OCI-LY1 (cell line): ENCODE measurements around the gene NAT16.

Source experiments
- CTCF ChIP-seq: fragments of 200-600 bp; sonication (generic), shearing (Covaris generic); IDR thresholded peaks from 2 replicates; pipeline ENCODE4 v1.5.1; 2017; ENCODE audit warnings: mild to moderate bottlenecking, antibody characterized with exemption, low read length, moderate library complexity, mixed read lengths
- EZH2 ChIP-seq: fragments of 200-600 bp; sonication (generic), shearing (Covaris generic); IDR thresholded peaks from 2 replicates; pipeline ENCODE4 v1.8.0; 2017; ENCODE audit warnings: borderline replicate concordance, mixed run types, mild to moderate bottlenecking, antibody characterized with exemption, low read length, moderate library complexity, mixed read lengths

GRCh38 chr7:101124376-101125056 is 55.6 kb downstream of the NAT16 start:
- no peak for TF ChIP-seq CTCF
- no peak for TF ChIP-seq EZH2
